Mucosa of gallbladder (tissue), 1 donor: ENCODE measurements around the gene SORBS2. TPM values are rescaled to one million over a fixed set of nuclear protein-coding genes. Genes with fewer than 3 reads are reported as not detected.

Experiments
- DNase-seq: peaks from one replicate; pipeline ENCODE4 v3.0.0-alpha.2; 2020; ENCODE audit warnings: low spot score
- total RNA-seq: library from RNA; stranded (reverse); gene quantifications from one replicate; pipeline ENCODE4 v1.2.1, GENCODE V29; 2021
- donor health status: DM: no; HTN: no; CAD: no.

SORBS2 gene
- total RNA-seq, 1 donor from 2014 or later = 184 TPM

- DNase-seq = no peak
These were observed 257.4 kb downstream of the SORBS2 start for GRCh38 chr4:185554365-185555126.

DNA sequence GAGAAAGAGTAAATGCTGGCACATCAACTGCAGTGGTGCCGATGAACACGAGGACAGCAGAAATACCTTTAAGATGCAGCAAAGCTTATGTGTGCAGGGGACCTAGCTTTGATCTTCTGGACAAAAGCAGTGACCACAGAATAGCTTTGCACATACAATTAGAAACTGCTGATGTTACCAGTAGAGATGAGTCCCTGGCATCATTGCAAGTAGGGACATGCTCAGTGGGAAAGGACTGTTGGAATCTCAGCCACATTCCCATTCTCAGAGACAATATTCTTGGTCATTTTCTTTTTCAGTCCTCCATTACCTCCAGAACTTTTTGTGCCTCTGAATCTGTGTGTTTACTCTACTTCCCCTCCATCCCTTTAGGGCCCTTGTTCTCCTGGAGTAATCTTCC, 259.7 kb downstream of the SORBS2 start:
- DNase-seq = no peak

DNA sequence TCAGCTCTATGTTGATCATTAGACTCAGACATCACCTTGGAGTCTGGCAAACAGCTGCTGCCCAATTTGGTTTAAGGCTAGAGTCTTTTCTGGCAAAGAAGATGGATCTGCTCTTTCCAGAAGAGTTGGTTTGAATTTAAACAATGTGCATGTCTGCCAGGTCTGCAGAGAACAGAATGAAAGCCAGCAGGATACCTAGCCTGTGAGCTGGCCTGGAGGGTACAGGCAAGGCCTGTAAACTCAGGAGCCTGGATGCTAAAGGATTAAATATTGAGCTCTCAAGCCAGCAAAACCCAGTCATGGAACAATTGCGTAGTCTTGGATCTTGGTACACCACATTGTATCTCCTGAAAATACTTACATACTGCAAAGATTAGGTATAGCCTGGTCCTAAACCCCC, 261.1 kb downstream of the SORBS2 start:
- DNase-seq = no peak

- DNase-seq = no peak
These were observed 262.8 kb downstream of the SORBS2 start for GRCh38 chr4:185549095-185549639.

DNA sequence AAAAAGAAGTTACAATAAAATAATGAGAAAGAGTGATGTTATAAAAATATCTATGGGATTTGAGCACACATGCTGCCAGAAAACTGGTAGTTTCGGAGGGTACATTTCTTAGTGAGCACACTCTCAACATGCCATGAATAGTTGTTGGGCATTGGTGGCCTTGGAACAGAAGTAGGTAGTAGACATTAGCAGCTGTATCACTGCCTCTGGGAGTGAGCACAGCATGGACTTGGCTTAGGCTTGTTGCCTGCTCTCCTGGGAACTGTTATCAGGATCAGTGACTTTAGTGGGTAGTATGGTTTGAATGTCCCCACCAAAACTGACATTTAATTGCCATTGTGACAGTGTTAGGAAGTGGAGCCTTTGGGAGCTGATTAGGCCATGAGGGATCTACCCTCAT, 263.4 kb downstream of the SORBS2 start:
- DNase-seq = no peak

DNA sequence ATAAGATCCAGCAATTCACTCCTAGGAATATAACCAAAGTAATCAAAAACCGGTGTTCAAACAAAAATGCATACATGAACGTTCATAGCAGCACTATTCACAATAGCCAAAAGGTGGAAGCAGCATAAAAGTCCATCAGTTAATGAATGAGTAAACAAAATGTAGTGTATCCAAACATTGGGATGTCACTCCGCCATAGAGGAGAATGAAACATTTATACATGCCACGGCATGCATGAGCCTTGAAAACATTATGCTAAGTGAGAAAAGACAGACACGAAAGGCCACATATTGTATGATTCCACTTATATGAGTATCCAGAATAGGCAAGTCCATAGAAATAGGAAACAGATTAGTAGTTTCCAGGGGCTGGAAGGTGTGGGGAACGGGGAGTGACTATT, 265.7 kb downstream of the SORBS2 start:
- DNase-seq = no peak

DNA sequence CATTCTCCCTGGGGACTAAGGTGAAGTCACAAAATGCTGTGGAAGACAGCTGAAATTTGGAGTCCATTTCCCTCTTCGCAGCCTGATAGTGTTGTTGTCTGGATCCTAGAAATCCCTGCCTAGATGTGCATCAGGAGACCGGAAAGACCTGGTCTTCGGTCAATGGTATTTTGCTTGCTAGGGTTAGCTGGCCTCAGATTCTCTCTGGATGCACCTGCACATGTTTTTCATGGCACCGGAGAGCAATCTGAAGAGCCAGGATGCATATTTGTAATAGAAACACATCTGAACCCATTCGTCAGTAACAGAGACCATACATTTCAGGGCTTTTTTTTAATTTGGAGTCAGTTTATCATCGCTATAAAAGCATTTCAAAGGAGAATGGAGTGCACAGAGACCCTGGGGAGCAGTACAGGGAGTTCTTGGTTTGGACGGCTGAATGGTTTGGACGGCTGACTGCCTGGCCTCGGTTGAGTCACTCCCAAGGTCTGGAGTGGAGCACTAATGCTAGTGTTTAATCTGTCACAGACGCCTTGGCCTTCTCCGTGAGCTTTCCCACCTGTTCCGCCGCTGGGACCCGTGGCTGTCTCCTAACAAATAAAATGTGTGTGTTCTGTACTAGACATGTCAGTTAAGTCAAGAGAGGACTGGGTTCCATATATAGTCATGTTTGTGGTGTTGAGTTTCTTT, 269.2 kb downstream of the SORBS2 start:
- peak; percentile 62 for DNase-seq

- peak; percentile 31 for DNase-seq
These were observed 270.7 kb downstream of the SORBS2 start for GRCh38 chr4:185541251-185541727.

GRCh38 chr4:185540487-185541120, 271.4 kb downstream of the SORBS2 start:
- no peak for DNase-seq

- no peak for DNase-seq
These were observed 272.0 kb downstream of the SORBS2 start for GRCh38 chr4:185540040-185540439.

- no peak for DNase-seq
These were observed 273.2 kb downstream of the SORBS2 start for GRCh38 chr4:185538806-185539205.

GRCh38 chr4:185536411-185536709, 275.6 kb downstream of the SORBS2 start:
- DNase-seq = peak; percentile 42

GRCh38 chr4:185535612-185536410, 276.2 kb downstream of the SORBS2 start:
- no peak for DNase-seq
